RWPE1 (cell line): ENCODE data around the gene RPGRIP1L.

ENCODE experiments used
- CTCF ChIA-PET: fragments of 350-600 bp; sonication (Branson Sonifier 250); formaldehyde crosslinking; extraction: SDS; loops from one replicate; lab custom pipeline; 2021; lab: Yijun Ruan, JAX
- POLR2A ChIA-PET: fragments of 400-600 bp; formaldehyde crosslinking; extraction: SDS; loops from one replicate; lab custom pipeline; 2020; ENCODE audit warnings: antibody characterized with exemption; ENCODE audit not compliant: low non-redundant PET; lab: Yijun Ruan, JAX
- DNase-seq: peaks from one replicate; pipeline ENCODE4 v3.0.0; 2012; ENCODE audit warnings: low spot score
- H3K27ac ChIP-seq: fragments of 450-650 bp; 2 replicates; pipeline ENCODE4 v1.5.1; 2017
- CTCF ChIP-seq: fragments of 450-650 bp; conservative IDR thresholded peaks from 2 replicates; pipeline ENCODE4 v1.5.1; 2017; ENCODE audit warnings: low read depth, mild to moderate bottlenecking

Gene RPGRIP1L

GRCh38 chr16:53600616-53601015, 103.0 kb downstream of the RPGRIP1L start:
- POLR2A ChIA-PET, result no interaction called here

GRCh38 chr16:53600126-53600525, 103.5 kb downstream of the RPGRIP1L start:
- no peak for DNase-seq
- H3K27ac ChIP-seq, result no peak overlapping the region
- TF ChIP-seq CTCF, result no peak
- ChIA-PET CTCF (no interaction called here), POLR2A (no interaction called here)

More at GRCh38 chr16:53600616-53601015, 103.0 kb downstream of the RPGRIP1L start:
- no peak overlapping the region for H3K27ac ChIP-seq
- no peak for TF ChIP-seq CTCF
- DNase-seq, result no peak
- CTCF ChIA-PET, result no interaction called here

DNA sequence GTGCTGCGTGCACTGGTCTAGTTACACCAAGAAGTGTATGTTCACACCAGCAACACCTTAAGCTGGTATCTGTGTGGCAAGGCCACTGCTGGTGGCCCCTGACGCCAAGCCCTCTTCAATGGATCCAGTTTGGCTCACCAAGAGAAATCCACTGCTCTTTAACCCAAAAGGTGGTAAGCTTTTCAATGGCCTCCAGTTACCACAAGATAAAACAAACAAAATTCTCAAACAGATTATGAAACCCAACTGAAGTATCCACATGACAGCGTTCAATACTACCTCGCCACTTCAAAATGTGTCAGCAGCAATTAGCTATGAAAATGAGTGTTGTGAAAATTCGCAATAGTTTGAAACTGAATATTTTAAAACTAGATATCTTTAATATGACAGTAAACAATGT, 104.1 kb downstream of the RPGRIP1L start:
- no peak for DNase-seq
- ChIA-PET CTCF (no interaction called here), POLR2A (no interaction called here)
- TF ChIP-seq CTCF, result no peak
- H3K27ac ChIP-seq, result no peak overlapping the region

GRCh38 chr16:53598511-53599275, 105.0 kb downstream of the RPGRIP1L start:
- POLR2A ChIA-PET, result no interaction called here
- no peak overlapping the region for H3K27ac ChIP-seq

DNA sequence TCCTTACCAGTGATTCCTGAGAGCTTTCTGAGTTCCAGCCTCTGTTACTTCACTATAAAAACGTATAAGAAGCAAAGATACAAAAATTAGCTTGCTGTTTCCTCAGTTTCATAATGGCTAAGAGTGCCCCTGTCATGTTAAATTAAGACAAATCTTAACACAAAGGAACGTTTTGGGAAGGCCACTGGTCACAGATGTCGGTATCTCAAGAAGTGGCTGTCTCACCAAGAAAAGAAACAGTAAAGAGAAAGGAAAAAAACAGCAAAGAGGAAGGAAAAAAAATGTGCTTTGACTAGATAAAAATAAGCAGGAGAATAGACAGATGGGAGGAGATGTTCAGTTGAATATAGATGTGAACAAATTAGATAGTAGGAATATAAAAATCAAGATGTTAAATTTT, 105.9 kb downstream of the RPGRIP1L start:
- ChIA-PET POLR2A (no interaction called here), CTCF (interaction anchor here (0.7 kb wide), 1 partner anchor 1665 kb away, joined by 3 read pairs; no protein-coding TSS in a partner anchor)
- H3K27ac ChIP-seq, result no peak overlapping the region
- no peak for DNase-seq
- TF ChIP-seq CTCF, result no peak

More at GRCh38 chr16:53598511-53599275, 105.0 kb downstream of the RPGRIP1L start:
- CTCF ChIA-PET, result no interaction called here
- no peak for TF ChIP-seq CTCF
- no peak for DNase-seq

DNA sequence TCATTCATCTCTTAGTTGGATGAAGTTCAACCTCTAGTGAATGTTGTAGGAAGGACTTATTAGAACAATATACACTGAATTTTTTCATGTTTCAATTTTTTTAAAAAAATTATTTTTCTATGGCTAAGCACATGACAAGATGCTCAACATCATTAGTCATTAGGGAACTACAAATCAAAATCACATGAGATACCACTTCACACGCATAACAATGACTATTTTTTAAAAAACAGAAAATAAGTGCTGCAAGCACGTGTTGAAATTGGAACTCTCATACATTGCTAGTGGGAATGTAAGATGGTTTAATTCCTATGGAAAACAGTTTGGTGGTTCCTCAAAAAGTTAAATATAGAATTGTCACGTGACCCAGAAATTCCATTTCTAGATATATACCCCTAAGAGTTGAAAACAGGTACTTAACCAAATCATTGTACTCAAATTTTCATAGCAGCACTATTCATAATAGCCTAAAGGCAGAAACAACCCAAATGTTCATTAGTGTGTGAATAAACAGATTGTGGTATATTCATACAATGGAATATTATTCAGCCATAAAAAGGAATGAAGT, 115.5 kb downstream of the RPGRIP1L start:
- DNase-seq, result no peak
- no peak for TF ChIP-seq CTCF
- H3K27ac ChIP-seq, result no peak overlapping the region
- POLR2A ChIA-PET, result no interaction called here
- CTCF ChIA-PET, result no interaction called here
